ENCODE results near the gene VSIR.

Gene VSIR

DNA sequence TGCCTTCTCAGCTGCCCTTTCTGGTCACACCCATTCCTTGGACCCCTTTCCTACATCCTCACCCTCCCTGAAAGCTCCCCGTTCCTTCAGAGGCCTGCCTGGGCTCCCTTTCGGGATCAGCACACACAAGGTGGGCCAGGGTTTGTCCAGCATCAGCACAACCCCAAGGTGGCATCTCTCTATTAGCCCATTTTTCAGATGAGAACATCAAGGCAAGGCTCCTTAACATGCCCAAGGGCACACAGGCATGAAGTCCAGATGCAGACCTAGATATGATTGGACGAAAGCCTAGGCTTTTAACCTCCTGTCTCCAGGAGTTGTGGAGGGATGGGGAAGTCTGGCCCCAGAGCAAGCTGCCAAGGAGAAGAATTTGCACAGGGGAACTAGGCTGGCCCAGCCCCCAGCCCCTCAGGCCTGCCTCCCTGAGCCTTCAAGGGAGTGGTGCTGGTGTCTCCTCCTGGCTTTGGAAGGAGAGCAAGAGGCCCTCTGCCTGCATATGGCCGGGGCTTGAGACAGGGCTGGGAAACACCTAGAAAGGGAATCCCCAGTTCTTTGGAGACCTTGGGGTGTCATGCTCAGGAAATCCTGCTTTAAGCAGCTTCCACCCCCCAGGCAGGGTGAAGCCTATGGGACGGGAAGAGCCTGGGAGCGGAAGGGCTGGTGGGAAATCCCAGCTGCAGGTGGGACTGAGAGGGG, 9.0 kb upstream of the VSIR start:
- no peaks in the 10 kb centered on the region for H3K4me1 ChIP-seq
- no peak for DNase-seq (ENCODE audit: low spot score in 2 of 2)

GRCh38 chr10:71780719-71781118, 7.4 kb upstream of the VSIR start:
- H3K9me3 ChIP-seq, result no peaks in the 10 kb centered on the region
- no peak overlapping the region for H3K4me3 ChIP-seq
- DNase-seq (ENCODE audit: low spot score in 2 of 2), result no peak
- in situ Hi-C loops (cut with MboI; ENCODE audit: low sequenced_read_pairs), result no loop called here
- no peaks in the 10 kb centered on the region for H3K4me1 ChIP-seq
- no peaks in the 10 kb centered on the region for H3K36me3 ChIP-seq (replicated peaks)
- no peaks in the 10 kb centered on the region for H3K27me3 ChIP-seq (ENCODE audit: low read depth)

More for the DNA sequence above, 9.0 kb upstream of the VSIR start:
- no peaks in the 10 kb centered on the region for H3K36me3 ChIP-seq (replicated peaks)
- in situ Hi-C loops (cut with MboI; ENCODE audit: low sequenced_read_pairs), result no loop called here
- H3K9me3 ChIP-seq, result no peaks in the 10 kb centered on the region
- H3K27me3 ChIP-seq (ENCODE audit: low read depth), result no peaks in the 10 kb centered on the region
- no peak overlapping the region for H3K4me3 ChIP-seq

DNA sequence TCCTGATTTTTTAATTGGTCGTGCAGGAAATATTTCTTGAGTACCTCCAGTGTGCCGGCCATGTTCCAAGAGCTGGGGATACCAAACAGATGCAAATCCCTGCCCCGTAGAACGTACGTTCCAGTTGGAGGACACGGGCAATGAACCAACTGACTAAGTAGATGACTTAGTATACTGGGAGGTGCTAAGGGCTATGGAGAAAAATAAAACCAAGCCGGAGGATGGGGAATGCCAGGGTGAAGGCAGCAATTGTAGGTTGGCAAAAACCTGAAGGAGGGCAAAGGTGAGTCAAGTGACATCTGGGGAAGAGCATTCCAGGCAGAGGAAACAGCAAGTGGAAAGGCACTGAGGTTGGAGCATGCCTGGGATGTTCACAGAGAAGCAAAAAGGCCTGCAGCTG, 6.8 kb upstream of the VSIR start:
- Histone ChIP-seq H3K4me3 (no peak overlapping the region), H3K4me1 (no peaks in the 10 kb centered on the region), H3K36me3 (replicated peaks) (no peaks in the 10 kb centered on the region), H3K27me3 (ENCODE audit: low read depth) (no peaks in the 10 kb centered on the region), H3K9me3 (no peaks in the 10 kb centered on the region)
- in situ Hi-C loops (cut with MboI; ENCODE audit: low sequenced_read_pairs), result no loop called here
- no peak for DNase-seq (ENCODE audit: low spot score in 2 of 2)

GRCh38 chr10:71779641-71780040, 6.3 kb upstream of the VSIR start:
- Histone ChIP-seq H3K36me3 (replicated peaks) (no peaks in the 10 kb centered on the region), H3K27me3 (ENCODE audit: low read depth) (no peaks in the 10 kb centered on the region), H3K9me3 (no peaks in the 10 kb centered on the region), H3K4me1 (no peaks in the 10 kb centered on the region), H3K4me3 (no peak overlapping the region)
- in situ Hi-C loops (cut with MboI; ENCODE audit: low sequenced_read_pairs), result no loop called here
- no peak for DNase-seq (ENCODE audit: low spot score in 2 of 2)

GRCh38 chr10:71778071-71778825, 4.9 kb upstream of the VSIR start:
- no peaks in the 10 kb centered on the region for H3K9me3 ChIP-seq
- no peak for DNase-seq (ENCODE audit: low spot score in 2 of 2)
- in situ Hi-C loops (cut with MboI; ENCODE audit: low sequenced_read_pairs), result no loop called here

GRCh38 chr10:71777213-71777985, 4.1 kb upstream of the VSIR start:
- no peak for DNase-seq (ENCODE audit: low spot score in 2 of 2)
- in situ Hi-C loops (cut with MboI; ENCODE audit: low sequenced_read_pairs), result no loop called here
- Histone ChIP-seq H3K4me1 (peaks cover 2% of the 10 kb centered on the region), H3K9me3 (no peaks in the 10 kb centered on the region), H3K36me3 (replicated peaks) (no peaks in the 10 kb centered on the region), H3K27me3 (ENCODE audit: low read depth) (no peaks in the 10 kb centered on the region), H3K4me3 (no peak overlapping the region)

More at GRCh38 chr10:71778071-71778825, 4.9 kb upstream of the VSIR start:
- Histone ChIP-seq H3K4me3 (no peak overlapping the region), H3K27me3 (ENCODE audit: low read depth) (no peaks in the 10 kb centered on the region), H3K36me3 (replicated peaks) (no peaks in the 10 kb centered on the region), H3K4me1 (peaks cover 2% of the 10 kb centered on the region)

GRCh38 chr10:71776481-71776925, 3.2 kb upstream of the VSIR start:
- no peaks in the 10 kb centered on the region for H3K36me3 ChIP-seq (replicated peaks)
- in situ Hi-C loops (cut with MboI; ENCODE audit: low sequenced_read_pairs), result no loop called here
- no peak overlapping the region for H3K4me3 ChIP-seq
- no peak for DNase-seq (ENCODE audit: low spot score in 2 of 2)
- no peaks in the 10 kb centered on the region for H3K27me3 ChIP-seq (ENCODE audit: low read depth)
- peaks cover 2% of the 10 kb centered on the region for H3K4me1 ChIP-seq
- H3K9me3 ChIP-seq, result no peaks in the 10 kb centered on the region

DNA sequence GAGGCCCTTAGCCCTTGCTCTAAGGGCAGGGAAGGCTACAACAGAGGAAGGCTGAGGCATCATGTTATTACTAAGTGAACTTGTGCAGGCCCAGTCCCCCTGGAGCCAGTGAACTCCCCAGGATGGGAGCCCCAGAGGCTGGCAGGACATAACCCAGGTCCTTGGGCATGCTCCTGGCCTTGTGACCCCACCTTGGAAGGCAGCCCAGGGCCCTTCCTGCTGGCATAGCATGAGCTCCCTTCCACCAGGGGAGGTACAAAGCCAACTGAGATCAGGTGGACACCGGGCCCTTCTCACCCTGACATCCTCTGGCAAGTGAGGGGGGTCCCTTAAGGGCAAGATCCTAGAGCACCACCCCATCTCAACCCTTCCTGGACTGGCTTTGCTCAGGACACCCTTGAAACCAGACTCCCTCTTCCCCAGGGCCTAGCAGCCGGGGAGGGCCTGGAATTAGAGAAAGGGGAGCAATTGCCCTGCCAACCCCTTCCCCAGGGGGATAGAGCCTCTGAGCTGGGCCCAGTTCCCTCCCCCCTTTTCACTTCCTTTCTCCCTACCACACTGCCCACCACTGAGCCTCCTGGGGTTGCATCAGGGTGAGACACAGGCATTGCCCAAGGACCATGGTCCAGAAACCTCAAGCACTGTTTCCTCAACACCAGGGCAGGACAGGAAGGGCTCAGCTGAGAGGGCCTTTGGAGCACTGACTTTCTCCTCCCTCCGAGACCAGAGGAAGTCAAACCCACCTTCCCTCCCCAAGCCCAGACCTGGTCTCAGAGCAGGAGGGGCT, 1.8 kb upstream of the VSIR start:
- DNase-seq (ENCODE audit: low spot score in 2 of 2), result no peak
- in situ Hi-C loops (cut with MboI; ENCODE audit: low sequenced_read_pairs), result no loop called here
- Histone ChIP-seq H3K4me3 (no peak overlapping the region), H3K27me3 (ENCODE audit: low read depth) (no peaks in the 10 kb centered on the region), H3K9me3 (no peaks in the 10 kb centered on the region), H3K36me3 (replicated peaks) (no peaks in the 10 kb centered on the region), H3K4me1 (peaks cover 2% of the 10 kb centered on the region)

- H3K9me3 ChIP-seq, result no peaks in the 10 kb centered on the region
- no peaks in the 10 kb centered on the region for H3K27me3 ChIP-seq (ENCODE audit: low read depth)
- H3K4me3 ChIP-seq, result peak overlapping the region; percentile 36
- no peaks in the 10 kb centered on the region for H3K36me3 ChIP-seq (replicated peaks)
- no peak for DNase-seq (ENCODE audit: low spot score in 2 of 2)
- H3K4me1 ChIP-seq, result peaks cover 2% of the 10 kb centered on the region
- in situ Hi-C loops (cut with MboI; ENCODE audit: low sequenced_read_pairs), result no loop called here
Measured at GRCh38 chr10:71772832-71773220, 494 bp downstream of the VSIR start.

DNA sequence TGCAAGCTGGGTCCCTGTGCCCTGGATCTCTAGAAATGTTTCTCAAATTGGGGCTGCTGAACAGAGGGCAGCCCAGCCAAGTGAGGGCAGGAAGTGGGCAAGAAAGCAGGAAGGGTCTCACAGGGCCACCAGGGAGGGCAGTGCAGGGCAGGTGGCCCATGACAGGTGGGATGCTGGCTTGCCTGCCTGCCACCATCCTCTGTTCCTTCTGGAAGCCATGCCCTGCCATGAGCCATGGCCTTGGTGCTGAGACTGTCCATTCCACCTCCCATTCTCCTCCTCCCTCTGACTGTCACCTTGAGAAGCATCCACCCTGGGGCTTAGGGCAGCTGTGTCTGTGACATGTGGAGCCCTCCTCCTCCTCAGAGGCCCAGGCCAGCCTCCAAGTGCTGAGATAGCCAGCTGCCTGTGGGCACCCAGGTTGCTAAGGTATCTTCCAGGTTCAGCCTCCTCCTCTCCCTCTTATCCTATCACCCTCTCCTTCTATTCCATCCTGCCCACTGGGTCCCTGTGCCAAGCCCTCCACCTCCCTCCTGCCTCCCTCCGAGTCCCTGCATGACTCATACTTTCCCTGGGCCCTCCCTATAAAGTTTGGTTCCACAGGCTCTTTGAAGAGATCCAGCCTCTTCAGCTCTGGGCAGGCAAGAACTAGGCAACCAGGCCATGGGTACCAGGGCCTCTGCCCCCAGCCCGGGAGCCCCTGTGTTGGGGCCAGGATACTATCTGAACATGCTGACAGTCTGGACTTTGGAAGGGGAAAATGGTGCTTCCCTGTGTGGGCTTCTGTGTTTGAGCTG, 1.3 kb downstream of the VSIR start:
- Histone ChIP-seq H3K27me3 (ENCODE audit: low read depth) (no peaks in the 10 kb centered on the region), H3K9me3 (no peaks in the 10 kb centered on the region), H3K36me3 (replicated peaks) (no peaks in the 10 kb centered on the region), H3K4me1 (peaks cover 2% of the 10 kb centered on the region), H3K4me3 (no peak overlapping the region)
- in situ Hi-C loops (cut with MboI; ENCODE audit: low sequenced_read_pairs), result no loop called here
- no peak for DNase-seq (ENCODE audit: low spot score in 2 of 2)

GRCh38 chr10:71771204-71771603, 2.1 kb downstream of the VSIR start:
- H3K4me3 ChIP-seq, result no peak overlapping the region
- H3K27me3 ChIP-seq (ENCODE audit: low read depth), result no peaks in the 10 kb centered on the region
- in situ Hi-C loops (cut with MboI; ENCODE audit: low sequenced_read_pairs), result no loop called here
- H3K36me3 ChIP-seq (replicated peaks), result no peaks in the 10 kb centered on the region
- H3K9me3 ChIP-seq, result no peaks in the 10 kb centered on the region
- no peak for DNase-seq (ENCODE audit: low spot score in 2 of 2)
- H3K4me1 ChIP-seq, result peaks cover 2% of the 10 kb centered on the region

GRCh38 chr10:71770789-71771188, 2.5 kb downstream of the VSIR start:
- Histone ChIP-seq H3K27me3 (ENCODE audit: low read depth) (no peaks in the 10 kb centered on the region), H3K4me3 (no peak overlapping the region), H3K36me3 (replicated peaks) (no peaks in the 10 kb centered on the region), H3K4me1 (peaks cover 2% of the 10 kb centered on the region), H3K9me3 (no peaks in the 10 kb centered on the region)
- no peak for DNase-seq (ENCODE audit: low spot score in 2 of 2)
- in situ Hi-C loops (cut with MboI; ENCODE audit: low sequenced_read_pairs), result no loop called here

GRCh38 chr10:71770255-71770654, 3.1 kb downstream of the VSIR start:
- in situ Hi-C loops (cut with MboI; ENCODE audit: low sequenced_read_pairs), result no loop called here
- Histone ChIP-seq H3K36me3 (replicated peaks) (no peaks in the 10 kb centered on the region), H3K4me3 (no peak overlapping the region), H3K4me1 (peaks cover 2% of the 10 kb centered on the region), H3K9me3 (no peaks in the 10 kb centered on the region), H3K27me3 (ENCODE audit: low read depth) (no peaks in the 10 kb centered on the region)
- DNase-seq (ENCODE audit: low spot score in 2 of 2), result no peak

All from HAP-1 (cell line).